T follicular helper cell (primary cell): Measurements from ENCODE around the gene UNC5C.

ENCODE experiments used
- DNase-seq: peaks from one replicate; pipeline ENCODE4 v3.0.0-alpha.2; 2020; ENCODE audit warnings: low read depth

Gene UNC5C

DNA sequence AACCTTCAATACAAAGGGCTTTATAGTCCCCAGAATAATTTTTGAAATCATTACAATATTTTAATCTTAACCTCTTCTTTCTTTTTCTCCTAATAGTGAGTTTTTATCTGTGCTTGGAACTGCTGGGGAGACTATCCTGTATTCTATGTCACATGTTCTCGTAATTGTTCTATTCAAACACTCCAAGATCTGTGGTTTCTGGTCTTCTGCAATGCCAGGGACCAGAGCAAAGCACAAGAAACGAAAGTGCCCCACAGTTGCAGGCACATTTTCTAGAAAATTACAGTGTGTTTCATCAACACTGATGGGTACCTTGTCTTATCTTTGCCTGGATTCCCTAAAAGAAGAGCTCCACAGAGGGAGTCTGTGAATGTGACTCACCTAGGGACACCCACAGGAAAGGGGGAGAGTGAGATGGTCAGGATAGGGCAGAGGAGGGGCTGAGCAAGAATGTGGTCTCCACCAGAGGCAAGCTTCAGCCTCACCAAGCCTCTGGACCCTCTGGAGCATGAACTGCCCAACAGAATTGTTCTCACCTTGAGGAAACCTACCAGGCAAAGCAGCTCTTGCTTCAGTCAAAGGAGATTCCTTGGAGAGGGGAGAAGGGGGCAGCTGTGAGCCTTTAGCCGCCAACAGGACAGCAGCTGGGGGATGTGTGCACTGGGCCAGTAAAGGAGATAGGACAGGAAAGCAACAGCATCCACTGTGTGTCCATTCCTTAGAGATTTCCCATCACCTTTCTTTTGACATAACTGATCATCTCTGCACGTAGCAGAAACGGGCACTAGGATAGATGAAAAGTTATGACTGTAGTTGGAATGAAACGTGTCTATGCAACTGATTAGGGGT, 25.9 kb downstream of the UNC5C start:
- no peak for DNase-seq

DNA sequence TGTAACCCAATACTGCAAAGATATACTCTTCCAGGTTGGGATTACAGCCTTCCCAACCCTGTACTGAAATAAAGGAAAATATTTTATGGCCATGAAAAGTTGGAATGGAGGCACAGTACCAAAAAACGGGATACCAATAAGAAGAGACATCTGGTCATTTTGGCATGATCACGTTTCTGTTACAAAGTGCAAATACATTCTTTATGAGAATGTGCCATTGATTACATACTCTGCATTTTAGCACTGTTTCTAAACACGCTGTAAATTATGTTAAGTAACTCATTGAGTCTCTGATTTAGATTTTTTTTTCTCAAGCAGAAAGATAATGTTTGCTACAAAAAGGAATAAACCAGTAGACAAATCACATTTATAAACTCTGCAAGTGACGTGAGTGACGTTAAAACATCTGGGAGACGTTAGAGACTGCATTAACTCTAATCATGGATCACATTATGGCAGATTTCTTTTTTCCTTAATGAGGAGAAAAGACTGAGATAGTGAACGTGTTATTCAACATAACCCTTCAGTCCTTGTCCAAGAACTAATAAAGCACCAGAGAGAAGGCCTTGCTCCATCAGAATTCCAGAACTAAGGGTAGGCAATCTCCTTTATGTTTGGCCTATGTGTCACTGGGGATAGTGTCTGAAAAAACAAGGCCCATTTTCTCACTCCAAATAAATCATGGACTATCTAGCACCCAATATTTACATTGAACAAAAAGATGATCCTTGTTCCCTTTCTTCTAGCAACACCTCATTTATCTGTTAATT, 31.0 kb downstream of the UNC5C start:
- DNase-seq, result no peak

DNA sequence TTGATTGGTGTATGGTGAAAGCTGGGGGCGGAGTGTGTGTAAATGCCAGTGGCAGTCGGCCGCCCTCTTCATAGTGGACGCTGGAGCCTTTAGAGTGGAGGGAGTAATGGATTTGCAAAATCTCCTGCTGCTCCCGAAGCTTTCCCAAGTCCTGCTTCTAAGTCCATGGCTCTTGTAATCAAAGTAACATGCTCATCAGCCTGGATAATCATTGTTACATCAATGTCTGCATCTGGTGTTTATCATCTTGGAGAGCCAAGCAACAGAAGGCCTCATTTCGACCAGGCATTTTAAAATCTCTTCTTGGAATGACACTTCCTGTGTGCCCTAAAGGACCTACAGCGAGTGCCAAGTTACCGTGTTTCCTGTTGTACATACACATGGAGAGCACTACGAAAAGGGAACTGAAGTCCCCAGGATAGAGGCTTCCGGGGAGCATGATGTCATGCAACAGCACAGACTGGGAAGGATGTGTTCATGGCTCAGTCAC, 32.2 kb downstream of the UNC5C start:
- no peak for DNase-seq

DNA sequence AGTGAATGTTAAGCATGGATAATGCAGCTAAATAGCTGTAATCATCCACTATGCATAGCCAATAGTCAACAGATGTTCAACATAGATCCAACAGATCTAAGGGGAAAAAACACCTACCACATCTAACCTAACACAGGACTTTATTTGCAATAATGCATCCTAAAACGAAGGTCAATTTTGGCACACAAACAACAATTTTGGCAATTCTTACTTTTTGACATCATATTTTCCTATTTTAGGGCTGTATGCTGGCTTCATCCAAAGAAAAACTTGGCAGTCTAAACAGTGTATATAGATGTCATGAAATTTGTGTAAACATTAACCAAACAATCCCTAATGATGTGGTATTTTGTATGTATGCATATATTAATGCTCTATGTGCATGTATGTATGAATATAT, 33.2 kb downstream of the UNC5C start:
- DNase-seq, result no peak

DNA sequence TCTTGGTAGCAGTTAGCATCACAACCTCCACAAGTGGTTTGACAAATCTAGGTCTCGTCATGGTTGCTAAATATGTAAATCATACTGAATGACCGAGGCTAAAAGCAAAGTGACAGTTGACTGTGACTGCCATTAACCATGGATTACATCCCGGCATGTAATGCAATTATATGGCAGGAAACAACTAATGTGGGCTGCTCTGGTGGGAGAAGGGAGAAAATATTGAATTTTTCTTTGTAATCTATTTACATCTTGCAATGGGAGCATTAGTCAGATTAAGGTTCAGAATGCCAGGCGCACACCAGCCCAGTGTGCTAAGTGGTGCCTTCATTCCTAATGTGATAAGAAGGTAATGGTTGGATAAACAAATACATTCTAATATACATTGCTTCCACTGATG, 35.8 kb downstream of the UNC5C start:
- no peak for DNase-seq

DNA sequence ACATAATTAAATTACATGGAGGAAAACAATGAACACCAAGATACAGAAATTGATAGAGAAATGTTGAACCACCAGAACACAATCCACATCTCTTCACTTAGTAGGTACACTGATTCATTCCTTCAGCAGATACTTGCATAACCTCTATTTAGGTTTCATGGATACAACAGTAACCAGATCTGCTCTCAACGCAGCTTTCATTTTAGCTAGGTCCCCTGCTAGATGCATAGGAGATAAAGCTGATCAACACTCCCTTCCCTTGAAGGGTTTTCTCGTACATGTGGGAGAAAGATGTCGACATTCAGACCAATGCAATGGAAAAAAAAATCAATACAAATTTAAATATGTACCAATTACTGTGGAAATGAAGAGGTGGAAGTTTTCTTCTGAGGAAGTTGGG, 37.3 kb downstream of the UNC5C start:
- DNase-seq, result no peak

DNA sequence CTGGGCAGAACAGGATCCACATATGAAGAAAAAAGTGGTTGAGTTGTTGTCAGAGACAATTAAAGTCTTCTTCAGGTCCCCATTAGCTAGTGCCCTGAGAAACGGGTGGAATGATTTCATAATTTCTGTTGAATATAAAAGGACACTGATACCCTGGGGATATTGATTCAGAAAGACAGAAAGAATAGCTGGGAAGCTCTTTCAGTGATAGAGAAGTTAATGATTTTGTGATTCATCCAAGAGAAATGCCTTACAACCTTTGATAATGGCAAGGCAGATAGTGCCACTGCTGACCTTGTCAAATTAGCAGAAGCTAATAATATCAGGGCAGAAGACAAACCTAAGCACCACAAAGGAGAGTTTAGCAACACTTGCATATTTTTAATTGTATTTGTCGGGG, 37.9 kb downstream of the UNC5C start:
- DNase-seq, result no peak

DNA sequence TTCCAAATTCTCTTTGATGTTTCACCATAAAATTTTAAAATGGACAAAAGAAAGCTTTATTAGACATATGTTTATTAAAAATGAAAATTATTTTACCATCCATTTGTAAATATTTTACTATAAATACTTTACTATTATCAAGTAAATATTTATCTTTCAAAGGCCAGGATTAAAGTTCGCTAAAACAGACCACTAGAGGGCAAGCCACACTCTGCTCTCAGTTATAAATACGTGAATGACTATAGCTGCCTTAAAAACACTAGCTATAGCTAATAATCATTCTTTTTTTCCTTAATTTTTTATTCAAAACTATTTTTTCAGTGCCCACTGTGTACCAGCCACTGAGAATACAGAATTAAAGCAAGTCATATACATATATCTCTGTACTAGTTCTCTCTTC, 38.6 kb downstream of the UNC5C start:
- DNase-seq, result no peak

DNA sequence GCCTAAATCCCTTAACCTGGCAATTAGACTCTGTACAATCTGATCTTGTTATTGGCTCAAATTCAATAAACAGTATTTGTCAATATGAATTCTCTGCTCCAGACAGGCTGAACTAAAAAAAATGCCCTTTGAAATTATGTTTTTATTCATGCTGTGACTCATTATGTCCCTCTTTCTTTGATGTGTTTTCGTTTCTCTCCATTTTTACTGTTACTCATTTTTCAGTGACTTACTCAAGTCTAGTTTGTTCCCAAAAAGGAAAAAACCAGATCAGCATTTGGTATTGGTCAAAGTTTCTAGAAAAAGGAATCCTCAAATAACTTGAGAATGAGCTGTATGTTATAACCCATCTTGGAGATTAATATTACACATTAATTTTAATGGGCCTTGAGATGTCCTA, 40.4 kb downstream of the UNC5C start:
- DNase-seq, result no peak

DNA sequence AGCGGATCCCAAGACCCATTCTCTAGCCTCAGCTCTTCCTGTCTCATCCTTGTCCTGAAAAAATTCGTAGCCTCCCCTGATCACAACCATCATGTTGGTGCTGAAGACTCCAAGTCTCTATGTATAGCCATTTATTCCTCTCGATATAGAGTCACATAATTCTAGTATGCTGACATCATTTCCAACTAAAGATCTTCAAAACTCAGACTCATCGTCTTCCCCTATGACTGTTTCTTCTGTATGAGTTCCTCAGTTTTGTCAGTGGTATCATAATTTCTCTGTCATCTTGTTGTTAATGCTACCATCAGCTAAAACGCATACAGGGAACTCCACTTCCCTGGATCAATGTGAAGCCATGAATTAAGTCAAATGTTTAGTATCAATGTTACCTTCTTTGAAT, 41.2 kb downstream of the UNC5C start:
- DNase-seq, result no peak

DNA sequence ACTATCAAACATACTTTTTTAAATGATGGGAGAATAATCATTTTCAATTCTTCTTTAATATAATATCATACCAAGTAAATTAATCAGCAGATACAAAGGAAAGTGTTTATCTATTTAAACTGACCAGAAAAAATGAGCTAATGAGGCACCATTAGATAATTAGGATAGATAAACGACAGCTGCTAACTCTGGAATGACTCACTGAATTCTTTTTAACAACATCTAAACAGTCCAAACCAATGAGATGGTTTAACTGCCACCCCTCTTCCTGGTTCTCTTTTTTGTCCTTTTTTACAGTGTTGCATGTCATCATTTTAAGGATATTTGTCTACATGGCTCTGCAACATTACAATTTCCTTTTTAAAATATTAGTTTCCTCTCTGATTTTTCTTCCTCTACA, 41.6 kb downstream of the UNC5C start:
- DNase-seq, result no peak

DNA sequence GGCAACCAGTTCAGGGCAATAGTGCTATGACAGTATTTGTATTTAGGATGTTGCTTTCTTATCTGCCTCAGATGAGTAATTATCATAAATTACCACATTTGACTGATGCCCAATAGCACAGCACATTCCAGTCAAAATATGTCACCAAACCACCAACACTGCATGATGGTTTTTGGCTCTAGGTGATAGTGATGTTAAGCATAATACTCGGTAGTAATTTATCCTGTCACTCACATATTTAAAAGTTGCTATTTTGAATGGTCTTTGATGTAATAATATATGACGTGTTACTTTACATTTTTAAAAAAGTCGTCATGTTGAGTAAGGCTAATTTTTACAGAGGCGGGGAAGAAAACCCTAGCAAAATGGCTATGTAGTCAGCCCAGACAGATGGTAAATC, 42.5 kb downstream of the UNC5C start:
- DNase-seq, result no peak

DNA sequence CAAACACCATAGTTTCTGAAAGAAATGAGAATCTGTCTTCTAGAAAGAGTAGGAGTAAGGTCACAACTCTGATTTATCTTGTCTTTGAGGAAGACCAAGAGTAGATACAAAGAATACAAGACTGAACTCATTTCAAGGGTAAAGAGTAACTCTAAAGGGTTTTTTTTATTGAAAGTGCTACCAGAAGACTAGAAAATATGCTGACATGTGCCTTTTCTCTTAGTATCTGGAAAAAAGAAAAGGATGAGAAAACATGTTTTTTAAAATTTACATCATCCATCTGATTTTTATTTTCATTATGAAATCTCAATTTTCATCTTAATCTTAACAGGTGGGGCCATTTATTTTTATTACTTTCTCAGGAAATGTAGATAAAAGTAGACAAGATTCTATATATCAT, 43.0 kb downstream of the UNC5C start:
- no peak for DNase-seq

DNA sequence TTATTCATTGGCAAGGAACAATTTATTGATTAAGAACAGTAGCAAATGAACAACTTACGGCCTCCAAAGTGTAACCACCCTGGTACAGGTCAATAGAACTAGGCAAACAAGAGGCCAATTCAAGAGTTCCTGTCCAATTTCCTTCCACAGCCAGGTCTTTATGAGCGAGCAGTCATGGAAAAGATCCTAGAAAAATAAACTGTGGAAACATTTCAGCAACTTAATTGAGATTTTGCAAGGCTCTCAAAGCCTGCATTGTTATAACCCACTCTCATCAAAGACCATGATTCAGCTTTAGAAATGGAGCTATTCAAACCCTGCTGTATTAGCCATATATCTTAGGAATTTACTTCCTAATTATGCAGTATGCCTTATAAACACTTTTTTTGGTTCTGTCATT, 43.6 kb downstream of the UNC5C start:
- no peak for DNase-seq

DNA sequence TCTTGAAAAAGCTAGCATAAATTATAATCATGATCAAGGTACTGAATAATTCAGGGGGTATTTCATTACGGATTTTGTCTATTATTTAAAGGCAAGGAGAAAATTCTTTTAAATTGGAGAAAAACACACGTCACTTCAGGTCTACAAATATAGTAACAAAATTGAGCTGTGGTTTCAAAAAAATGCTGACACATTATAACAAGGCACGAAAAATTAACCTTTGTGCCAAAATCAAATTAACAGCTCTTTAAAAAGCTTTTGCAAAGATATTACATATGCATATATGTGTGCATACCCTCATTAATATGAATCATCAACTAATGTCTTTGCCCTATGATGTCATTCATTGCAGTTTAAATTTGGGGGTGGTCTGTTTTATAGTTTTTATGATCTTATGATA, 44.3 kb downstream of the UNC5C start:
- no peak for DNase-seq

DNA sequence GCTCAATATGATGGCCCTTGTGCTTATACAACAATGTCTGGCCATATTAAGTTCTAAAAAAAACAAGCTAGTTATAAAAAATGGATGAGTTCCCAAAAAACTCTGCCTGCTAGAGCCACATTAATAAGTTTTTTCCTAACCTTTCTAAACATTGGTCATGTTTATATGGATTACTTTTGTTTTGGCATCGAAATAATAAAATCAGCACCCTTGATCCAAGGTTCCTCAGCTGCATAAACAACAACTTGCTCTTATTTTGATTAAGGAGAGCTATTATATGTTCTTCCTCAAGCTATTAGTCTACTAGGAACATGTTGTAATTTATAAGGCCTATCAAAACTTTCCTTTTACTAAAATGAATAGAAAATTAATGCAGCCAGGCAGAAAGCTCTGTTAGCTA, 48.4 kb downstream of the UNC5C start:
- DNase-seq, result no peak

DNA sequence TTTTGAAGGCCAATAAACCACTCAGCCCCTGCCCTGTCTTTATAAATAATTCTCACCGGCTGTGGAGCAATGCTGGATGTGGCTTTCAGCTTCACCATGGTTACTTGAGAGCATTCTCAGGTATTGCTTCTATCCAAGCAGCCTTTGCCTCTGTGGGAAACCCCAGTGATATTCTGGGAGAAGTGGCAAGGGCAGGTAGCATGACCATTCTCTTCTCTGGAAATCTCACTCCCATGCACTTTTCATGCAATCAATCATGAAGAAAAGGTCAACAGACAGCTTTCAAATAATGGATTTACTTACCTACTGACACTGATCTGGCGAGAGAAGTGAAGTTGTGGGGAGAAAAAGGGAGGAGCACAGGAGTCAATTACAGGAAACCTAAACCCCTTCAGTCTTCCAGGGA, 49.5 kb downstream of the UNC5C start:
- no peak for DNase-seq

DNA sequence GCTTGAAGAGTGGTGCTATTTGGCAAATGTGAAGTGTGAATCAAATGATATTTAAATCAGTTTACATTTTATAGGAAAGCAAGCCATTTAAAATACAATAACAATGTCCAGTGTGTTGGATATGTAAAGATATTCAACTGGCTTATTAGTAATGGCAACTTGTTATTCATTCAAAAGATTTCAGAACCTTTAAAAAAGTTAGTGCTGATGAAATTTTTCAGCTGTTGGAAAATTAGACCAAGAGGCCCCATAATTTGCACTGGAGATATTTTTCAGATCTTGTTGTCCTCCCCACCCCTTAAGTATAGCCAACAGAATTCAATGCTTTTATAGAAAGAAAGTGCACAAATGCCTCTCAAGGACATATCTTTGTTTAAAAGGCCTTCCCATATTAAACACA, 54.6 kb downstream of the UNC5C start:
- no peak for DNase-seq

DNA sequence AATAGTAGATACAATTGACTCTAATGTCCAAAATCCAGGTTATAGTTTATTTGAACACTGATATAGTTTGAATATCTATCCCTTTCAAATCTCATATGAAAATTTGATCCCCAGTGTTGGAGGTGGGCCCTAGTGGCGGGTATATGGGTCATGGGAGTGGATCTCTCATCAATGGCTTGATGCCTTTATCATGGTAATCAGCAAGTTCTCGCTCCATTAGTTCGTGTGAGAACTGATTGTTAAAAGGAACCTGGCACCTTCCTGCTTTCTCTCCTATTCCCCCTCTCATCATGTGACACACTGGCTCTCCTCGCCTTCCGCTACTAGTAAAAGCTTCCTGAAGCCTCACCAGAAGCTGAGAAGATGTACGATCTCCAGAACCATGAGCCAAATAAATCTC, 70.1 kb downstream of the UNC5C start:
- no peak for DNase-seq

DNA sequence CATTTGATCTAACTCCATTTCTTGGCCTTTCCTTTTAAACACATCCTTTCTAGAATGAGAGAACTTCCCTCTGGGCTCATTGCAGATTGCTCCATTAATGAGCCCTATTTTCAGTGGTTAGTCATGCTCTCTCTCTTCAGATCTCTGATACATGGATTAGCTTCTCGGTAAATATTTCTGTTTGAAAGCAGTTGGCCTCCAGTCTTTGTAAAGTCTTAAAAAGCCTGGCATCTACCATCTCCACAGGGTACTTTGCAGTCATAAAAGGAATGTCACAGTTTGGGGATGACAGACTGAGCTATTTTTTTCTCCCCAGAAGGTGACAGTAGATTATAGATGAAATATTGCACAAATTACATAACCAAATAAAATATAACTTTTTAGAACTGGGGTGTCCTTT, 72.7 kb downstream of the UNC5C start:
- no peak for DNase-seq

DNA sequence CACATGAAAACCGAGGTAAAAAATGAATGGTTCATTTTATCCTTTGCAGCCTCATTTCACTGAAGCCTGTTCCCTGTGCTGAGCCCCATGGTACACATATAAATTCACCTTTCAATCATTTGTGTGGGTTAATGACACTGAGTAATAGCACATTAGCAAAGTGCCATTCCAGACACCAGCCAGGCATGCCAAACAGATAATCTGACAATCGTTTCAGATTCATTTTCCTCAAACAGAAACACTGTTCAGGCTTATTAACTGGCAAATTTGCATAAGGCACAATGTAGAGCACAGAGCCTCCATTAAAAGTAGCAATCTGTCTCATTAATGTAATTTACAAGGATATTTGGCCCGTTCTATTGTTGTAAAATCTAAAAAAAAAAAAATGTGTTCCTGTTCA, 76.2 kb downstream of the UNC5C start:
- no peak for DNase-seq

DNA sequence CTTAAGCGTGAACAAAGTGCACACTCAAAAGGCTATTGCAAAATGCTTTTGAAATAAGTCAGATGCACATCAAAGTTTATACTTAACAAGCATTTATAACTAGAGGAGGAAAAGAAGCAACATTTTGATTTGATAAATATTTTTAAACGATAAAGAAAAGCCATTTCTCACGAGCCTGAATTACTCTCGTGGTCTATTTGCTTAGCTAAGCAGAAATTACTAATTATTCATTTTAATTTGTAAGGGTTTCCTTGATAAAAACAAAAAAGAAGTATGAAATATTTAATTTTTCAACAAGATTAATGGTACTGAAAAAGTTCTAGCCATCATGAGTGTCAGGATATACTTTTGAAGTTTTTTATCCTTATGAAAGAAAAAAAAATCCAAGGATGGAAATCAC, 78.2 kb downstream of the UNC5C start:
- DNase-seq, result no peak

DNA sequence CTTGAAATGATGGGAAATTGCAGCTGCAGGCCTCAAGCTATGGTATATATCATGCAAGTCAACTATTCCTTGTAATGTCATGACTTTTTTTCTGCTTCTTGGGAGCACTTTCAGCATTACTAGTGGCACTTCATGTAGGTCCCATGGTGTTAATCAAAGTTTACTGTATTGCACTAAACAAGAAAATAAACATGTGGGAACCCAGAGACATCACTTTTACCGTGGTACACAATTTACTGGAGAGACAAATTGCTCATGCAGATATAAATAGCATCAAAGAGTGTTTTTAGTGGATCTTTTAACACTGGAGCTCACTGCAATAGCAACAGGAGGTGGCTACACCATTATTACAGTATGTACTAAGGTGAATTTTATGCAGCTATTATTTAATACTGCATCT, 79.2 kb downstream of the UNC5C start:
- DNase-seq, result no peak
